Umbilical cord (tissue), 2 donors: ENCODE measurements around the gene DNAJC28. TPM values are rescaled to one million over a fixed set of nuclear protein-coding genes. Genes with fewer than 3 reads are reported as not detected.
A peak's percentile ranks its signal among the peaks of the same experiment; 100 is the strongest.
"Not testable (repeated sequence)": the region's sequence is repeated elsewhere in the genome, so short reads cannot be mapped to it uniquely, and the experiment has no call there.

Experiments
- DNase-seq: peaks from one replicate; pipeline ENCODE4 v3.0.0-alpha.2; 2015; ENCODE audit warnings: low spot score
- total RNA-seq: library from RNA; depleted of rRNA; stranded (reverse); fragments of >200 nt; gene quantifications from one replicate; pipeline ENCODE4 v1.2.3, GENCODE V29; 2014; ENCODE audit warnings: low replicate concordance; ENCODE audit not compliant: insufficient read depth

The DNAJC28 gene
- 1.9 TPM for total RNA-seq

GRCh38 chr21:33491373-33492102 is at the start of gene DNAJC28:
Gene DNAJC28 (minus strand): TSS chr21:33491716. CDS start chr21:33489393, 2,323 bp downstream.
- peak; percentile 98 for DNase-seq

GRCh38 chr21:33541105-33541711 is 49.7 kb upstream of the DNAJC28 start:
- no peak for DNase-seq

- DNase-seq = no peak
These were observed 49.2 kb upstream of the DNAJC28 start for GRCh38 chr21:33540711-33541104.

GRCh38 chr21:33539616-33540015 is 48.1 kb upstream of the DNAJC28 start:
- DNase-seq = no peak

GRCh38 chr21:33537212-33537611 is 45.7 kb upstream of the DNAJC28 start:
- DNase-seq = no peak

GRCh38 chr21:33531007-33531406 is 39.5 kb upstream of the DNAJC28 start:
- no peak for DNase-seq

GRCh38 chr21:33522953-33523349 is 31.4 kb upstream of the DNAJC28 start:
- DNase-seq = no peak

- DNase-seq = no peak
These were observed 30.9 kb upstream of the DNAJC28 start for GRCh38 chr21:33522297-33522952.

- no peak for DNase-seq
These were observed 27.4 kb upstream of the DNAJC28 start for GRCh38 chr21:33518899-33519298.

- DNase-seq = no peak
These were observed 22.7 kb upstream of the DNAJC28 start for GRCh38 chr21:33514229-33514628.

- no peak for DNase-seq
These were observed 21.0 kb upstream of the DNAJC28 start for GRCh38 chr21:33512481-33512880.

- DNase-seq = no peak
These were observed 20.1 kb upstream of the DNAJC28 start for GRCh38 chr21:33511639-33512038.

- no peak for DNase-seq
These were observed 19.3 kb upstream of the DNAJC28 start for GRCh38 chr21:33510826-33511225.

- not testable (repeated sequence) for DNase-seq
These were observed 15.5 kb upstream of the DNAJC28 start for GRCh38 chr21:33507003-33507402.

GRCh38 chr21:33505833-33506232 is 14.3 kb upstream of the DNAJC28 start:
- DNase-seq = no peak

GRCh38 chr21:33496345-33496744 is 4.8 kb upstream of the DNAJC28 start:
- DNase-seq = no peak

GRCh38 chr21:33495743-33496142 is 4.2 kb upstream of the DNAJC28 start:
- no peak for DNase-seq

- DNase-seq = no peak
These were observed 2.2 kb upstream of the DNAJC28 start for GRCh38 chr21:33493756-33494155.

- peak; percentile 19 for DNase-seq
These were observed 1.1 kb upstream of the DNAJC28 start for GRCh38 chr21:33492571-33492970.

- no peak for DNase-seq
These were observed 534 bp downstream of the DNAJC28 start for GRCh38 chr21:33490991-33491372.

- no peak for DNase-seq
These were observed 2.6 kb downstream of the DNAJC28 start for GRCh38 chr21:33488936-33489335.

- no peak for DNase-seq
These were observed 3.5 kb downstream of the DNAJC28 start for GRCh38 chr21:33487996-33488395.
